Measurements from ENCODE around the gene VPS37D. TPM values are rescaled to one million over a fixed set of nuclear protein-coding genes. Genes with fewer than 3 reads are reported as not detected.
A peak's percentile ranks its signal among the peaks of the same experiment; 100 is the strongest.

Gene VPS37D
- total RNA-seq, 1 donor from 2014 or later = 2.4 TPM

DNA sequence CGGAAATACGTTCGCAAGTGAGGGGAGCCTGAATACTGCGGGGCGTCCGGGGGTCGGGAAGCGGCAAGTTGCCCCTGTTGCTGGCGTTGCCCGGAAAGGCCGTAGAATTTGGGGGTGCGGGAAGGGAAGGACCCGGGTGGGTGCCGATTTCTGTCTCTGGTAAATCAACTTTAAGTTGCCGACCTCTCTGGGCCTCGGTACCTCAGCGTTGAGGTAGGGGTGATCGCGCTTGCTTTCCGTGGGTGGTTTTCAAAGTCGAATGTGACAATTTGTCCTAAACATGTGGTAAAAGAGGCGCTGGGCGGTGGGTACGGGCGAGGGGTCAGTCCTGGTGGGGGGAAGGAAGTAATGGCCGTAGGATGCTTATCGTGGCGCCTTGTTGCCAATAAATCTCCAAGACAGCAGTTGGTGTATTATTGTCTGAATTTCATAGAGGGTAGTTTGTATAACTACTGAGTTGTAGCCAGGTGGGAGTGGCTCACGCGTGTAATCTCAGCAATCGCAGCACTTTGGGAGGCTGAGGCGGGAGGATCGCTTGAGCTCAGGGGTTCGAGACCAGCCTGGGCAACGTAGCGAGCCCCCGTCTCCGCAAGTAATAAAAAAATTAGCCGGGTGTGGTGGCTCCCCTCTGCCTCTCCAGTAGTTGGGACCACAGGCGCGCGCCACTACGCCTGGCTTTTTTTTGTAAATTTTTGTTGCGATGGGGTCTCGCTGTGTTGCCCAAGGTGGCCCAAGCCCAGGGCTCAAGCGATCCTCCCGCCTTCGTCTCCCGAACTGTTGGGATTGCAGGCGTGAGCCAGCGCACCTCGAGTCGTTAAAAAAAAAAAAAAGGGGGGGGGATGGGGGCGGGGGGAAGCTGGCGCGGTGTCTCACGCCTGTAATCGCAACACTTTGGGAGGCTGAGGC lies 16.4 kb downstream of the VPS37D start:
- TF ChIP-seq, protein P1, sequence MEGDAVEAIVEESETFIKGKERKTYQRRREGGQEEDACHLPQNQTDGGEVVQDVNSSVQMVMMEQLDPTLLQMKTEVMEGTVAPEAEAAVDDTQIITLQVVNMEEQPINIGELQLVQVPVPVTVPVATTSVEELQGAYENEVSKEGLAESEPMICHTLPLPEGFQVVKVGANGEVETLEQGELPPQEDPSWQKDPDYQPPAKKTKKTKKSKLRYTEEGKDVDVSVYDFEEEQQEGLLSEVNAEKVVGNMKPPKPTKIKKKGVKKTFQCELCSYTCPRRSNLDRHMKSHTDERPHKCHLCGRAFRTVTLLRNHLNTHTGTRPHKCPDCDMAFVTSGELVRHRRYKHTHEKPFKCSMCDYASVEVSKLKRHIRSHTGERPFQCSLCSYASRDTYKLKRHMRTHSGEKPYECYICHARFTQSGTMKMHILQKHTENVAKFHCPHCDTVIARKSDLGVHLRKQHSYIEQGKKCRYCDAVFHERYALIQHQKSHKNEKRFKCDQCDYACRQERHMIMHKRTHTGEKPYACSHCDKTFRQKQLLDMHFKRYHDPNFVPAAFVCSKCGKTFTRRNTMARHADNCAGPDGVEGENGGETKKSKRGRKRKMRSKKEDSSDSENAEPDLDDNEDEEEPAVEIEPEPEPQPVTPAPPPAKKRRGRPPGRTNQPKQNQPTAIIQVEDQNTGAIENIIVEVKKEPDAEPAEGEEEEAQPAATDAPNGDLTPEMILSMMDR (IDR thresholded peaks at IDR 0.05; ENCODE audit: insufficient read depth, low read length, severe bottlenecking) = no peak

DNA sequence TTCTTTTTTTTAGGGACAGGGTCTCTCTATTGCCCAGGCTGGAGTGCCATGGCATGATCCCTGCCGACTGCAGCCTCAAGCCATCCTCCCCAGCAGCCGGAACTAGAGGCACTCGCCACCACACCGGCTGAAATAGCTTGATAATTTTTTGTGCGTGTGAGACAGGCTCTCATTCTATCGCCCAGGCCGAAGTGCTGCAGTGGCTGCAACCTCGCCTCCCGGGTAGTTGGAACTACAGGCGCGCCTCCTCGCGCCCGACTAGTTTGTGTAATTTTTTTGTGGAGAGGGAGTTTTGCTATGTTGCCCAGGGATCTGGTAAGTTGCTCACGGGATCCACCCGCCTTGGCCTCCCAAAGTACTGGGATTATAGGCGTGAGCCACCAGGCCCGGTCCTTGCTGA lies 17.7 kb downstream of the VPS37D start:
- Histone ChIP-seq H3K27me3 (ENCODE audit: control insufficient read depth, insufficient read depth, low read length) (no peaks in the 10 kb centered on the region), H3K36me3 (ENCODE audit: control insufficient read depth, insufficient read depth, low read length) (peaks cover 9% of the 10 kb centered on the region), H3K4me3 (ENCODE audit: low read depth, low read length) (no peak overlapping the region)
- TF ChIP-seq, protein P1 (IDR thresholded peaks at IDR 0.05; ENCODE audit: insufficient read depth, low read length, severe bottlenecking) = no peak
- FAIRE-seq = no peak
- no peak for DNase-seq (ENCODE audit: low read depth)

More for the DNA sequence above, 16.4 kb downstream of the VPS37D start:
- Histone ChIP-seq H3K27me3 (ENCODE audit: control insufficient read depth, insufficient read depth, low read length) (no peaks in the 10 kb centered on the region), H3K4me3 (ENCODE audit: low read depth, low read length) (peak overlapping the region; percentile 97), H3K36me3 (ENCODE audit: control insufficient read depth, insufficient read depth, low read length) (peaks cover 9% of the 10 kb centered on the region)
- FAIRE-seq (no peak), DNase-seq (ENCODE audit: low read depth) (no peak)

DNA sequence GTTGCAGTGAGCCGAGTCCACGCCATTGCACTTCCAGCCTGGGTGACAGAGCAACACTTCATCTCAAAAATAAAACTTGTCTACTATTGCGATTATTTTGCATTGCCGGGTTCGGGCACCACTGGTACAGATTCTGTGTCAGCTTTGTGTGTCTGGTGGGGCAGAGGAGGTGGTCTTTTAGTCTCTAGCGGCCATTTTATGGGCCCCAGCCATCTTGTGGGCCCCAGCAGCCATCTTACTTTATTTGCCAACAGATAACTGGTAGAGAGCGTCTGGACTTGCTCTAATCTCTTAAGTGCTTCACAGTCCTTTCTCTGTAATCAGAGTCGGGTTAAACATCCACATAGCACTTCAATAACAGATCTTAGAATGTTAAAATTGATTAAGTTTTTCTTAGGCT lies 20.7 kb downstream of the VPS37D start:
- no peak for FAIRE-seq
- TF ChIP-seq, protein P1 (IDR thresholded peaks at IDR 0.05; ENCODE audit: insufficient read depth, low read length, severe bottlenecking) = no peak
- no peaks in the 10 kb centered on the region for H3K27me3 ChIP-seq (ENCODE audit: control insufficient read depth, insufficient read depth, low read length)
- H3K4me3 ChIP-seq (ENCODE audit: low read depth, low read length) = no peak overlapping the region
- no peak for DNase-seq (ENCODE audit: low read depth)
- H3K36me3 ChIP-seq (ENCODE audit: control insufficient read depth, insufficient read depth, low read length) = peaks cover 24% of the 10 kb centered on the region

DNA sequence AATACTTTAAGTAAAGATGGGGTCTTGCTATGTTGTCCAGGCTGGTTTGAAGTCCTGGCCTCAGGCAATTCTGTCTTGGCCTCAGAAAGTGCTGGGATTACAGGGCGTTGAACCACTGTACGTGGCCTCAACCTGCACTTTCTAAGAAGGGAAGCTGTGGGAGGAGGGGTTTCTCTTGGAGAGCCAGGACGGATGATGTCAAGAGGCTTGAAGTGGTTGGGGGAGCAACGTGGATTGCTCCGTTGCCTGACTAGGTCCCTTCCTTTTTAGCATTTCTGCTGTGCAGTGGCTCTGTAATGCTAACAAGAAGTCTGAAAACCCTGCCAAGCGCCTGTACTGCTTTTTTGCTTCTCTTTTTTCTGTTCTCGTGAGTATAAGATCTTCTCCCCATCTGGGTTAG lies 23.0 kb downstream of the VPS37D start:
- Histone ChIP-seq H3K4me3 (ENCODE audit: low read depth, low read length) (no peak overlapping the region), H3K27me3 (ENCODE audit: control insufficient read depth, insufficient read depth, low read length) (no peaks in the 10 kb centered on the region), H3K36me3 (ENCODE audit: control insufficient read depth, insufficient read depth, low read length) (peaks cover 36% of the 10 kb centered on the region)
- TF ChIP-seq, protein P1 (IDR thresholded peaks at IDR 0.05; ENCODE audit: insufficient read depth, low read length, severe bottlenecking) = no peak
- FAIRE-seq (no peak), DNase-seq (ENCODE audit: low read depth) (no peak)

DNA sequence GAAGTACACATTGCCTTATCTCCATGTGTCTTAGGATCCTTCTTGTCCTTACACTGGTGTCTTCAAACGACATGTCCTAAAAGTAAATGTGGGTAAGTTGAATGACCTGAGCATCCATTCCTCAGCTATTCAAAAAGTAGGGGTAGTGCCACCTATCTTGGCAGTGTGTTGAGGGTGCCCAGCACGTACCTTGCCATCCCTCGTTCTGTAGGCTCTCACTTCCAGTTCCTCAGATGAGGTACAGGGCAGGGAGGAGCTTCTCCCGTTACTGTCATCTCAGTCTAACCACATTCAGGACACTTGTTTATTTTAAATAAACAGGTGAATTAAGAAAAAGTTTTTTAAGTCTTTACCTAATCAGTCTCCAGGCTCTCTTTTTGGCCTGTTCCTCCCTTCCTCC lies 28.7 kb downstream of the VPS37D start:
- TF ChIP-seq, protein P1 (IDR thresholded peaks at IDR 0.05; ENCODE audit: insufficient read depth, low read length, severe bottlenecking) = no peak
- Histone ChIP-seq H3K36me3 (ENCODE audit: control insufficient read depth, insufficient read depth, low read length) (peaks cover 53% of the 10 kb centered on the region), H3K27me3 (ENCODE audit: control insufficient read depth, insufficient read depth, low read length) (no peaks in the 10 kb centered on the region), H3K4me3 (ENCODE audit: low read depth, low read length) (no peak overlapping the region)
- FAIRE-seq (no peak), DNase-seq (ENCODE audit: low read depth) (no peak)

Data from bronchial epithelial cell (primary cell).